Effector memory CD4-positive, alpha-beta T cell (primary cell): Measurements from ENCODE around the gene NOS1AP.

Source experiments
- DNase-seq, 3 donors: peaks; one replicate each; pipeline ENCODE4 v3.0.0-alpha.2; 2020
- H3K27ac ChIP-seq: 2 replicates; pipeline ENCODE4 v1.7.0; 2013; ENCODE audit warnings: mild to moderate bottlenecking, low read length, moderate library complexity; ENCODE audit not compliant: insufficient read depth, poor library complexity, severe bottlenecking
- H3K27me3 ChIP-seq: replicated peaks from 2 replicates; pipeline ENCODE4 v1.7.0; 2013; ENCODE audit warnings: mild to moderate bottlenecking, low read length; ENCODE audit not compliant: insufficient read depth, control insufficient read depth, poor library complexity, severe bottlenecking
- H3K36me3 ChIP-seq: 2 replicates; pipeline ENCODE4 v1.7.0; 2013; ENCODE audit warnings: mild to moderate bottlenecking, low read length, moderate library complexity; ENCODE audit not compliant: control insufficient read depth, insufficient read depth
- H3K4me1 ChIP-seq: 2 replicates; pipeline ENCODE4 v1.7.0; 2013; ENCODE audit warnings: low read length, mild to moderate bottlenecking; ENCODE audit not compliant: control insufficient read depth, insufficient read depth, poor library complexity, severe bottlenecking
- H3K4me3 ChIP-seq: 2 replicates; pipeline ENCODE4 v1.7.0; 2013; ENCODE audit warnings: low read length, low read depth, mild to moderate bottlenecking; ENCODE audit not compliant: insufficient read depth, poor library complexity, severe bottlenecking
- H3K9me3 ChIP-seq: 2 replicates; pipeline ENCODE4 v1.7.0; 2013; ENCODE audit warnings: mild to moderate bottlenecking, low read length, moderate library complexity; ENCODE audit not compliant: control insufficient read depth

NOS1AP gene

DNA sequence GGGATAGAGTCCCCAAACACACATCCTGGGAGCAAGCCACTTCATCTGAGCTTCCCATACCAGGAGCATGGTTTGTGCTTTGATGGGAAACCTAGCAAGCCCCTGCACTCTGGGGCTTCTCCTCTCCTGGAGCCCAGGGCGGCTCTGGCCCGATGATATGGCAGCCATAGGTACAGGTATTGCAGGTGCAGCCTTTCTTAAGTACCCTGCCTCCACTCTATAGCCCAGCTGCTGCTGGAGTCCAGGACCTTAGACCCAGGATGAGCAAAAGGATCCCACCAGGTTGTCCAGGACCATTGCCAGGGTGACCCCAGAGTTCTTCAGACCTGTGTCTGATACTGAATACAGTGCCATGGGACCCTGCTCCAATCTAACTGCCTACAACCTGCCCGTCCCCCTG is 316.2 kb downstream of the NOS1AP start:
- Histone ChIP-seq H3K27ac (no peak overlapping the region), H3K36me3 (no peaks in the 10 kb centered on the region), H3K4me3 (no peak overlapping the region), H3K9me3 (no peaks in the 10 kb centered on the region), H3K27me3 (no peaks in the 10 kb centered on the region), H3K4me1 (no peaks in the 10 kb centered on the region)
- DNase-seq: no peak

DNA sequence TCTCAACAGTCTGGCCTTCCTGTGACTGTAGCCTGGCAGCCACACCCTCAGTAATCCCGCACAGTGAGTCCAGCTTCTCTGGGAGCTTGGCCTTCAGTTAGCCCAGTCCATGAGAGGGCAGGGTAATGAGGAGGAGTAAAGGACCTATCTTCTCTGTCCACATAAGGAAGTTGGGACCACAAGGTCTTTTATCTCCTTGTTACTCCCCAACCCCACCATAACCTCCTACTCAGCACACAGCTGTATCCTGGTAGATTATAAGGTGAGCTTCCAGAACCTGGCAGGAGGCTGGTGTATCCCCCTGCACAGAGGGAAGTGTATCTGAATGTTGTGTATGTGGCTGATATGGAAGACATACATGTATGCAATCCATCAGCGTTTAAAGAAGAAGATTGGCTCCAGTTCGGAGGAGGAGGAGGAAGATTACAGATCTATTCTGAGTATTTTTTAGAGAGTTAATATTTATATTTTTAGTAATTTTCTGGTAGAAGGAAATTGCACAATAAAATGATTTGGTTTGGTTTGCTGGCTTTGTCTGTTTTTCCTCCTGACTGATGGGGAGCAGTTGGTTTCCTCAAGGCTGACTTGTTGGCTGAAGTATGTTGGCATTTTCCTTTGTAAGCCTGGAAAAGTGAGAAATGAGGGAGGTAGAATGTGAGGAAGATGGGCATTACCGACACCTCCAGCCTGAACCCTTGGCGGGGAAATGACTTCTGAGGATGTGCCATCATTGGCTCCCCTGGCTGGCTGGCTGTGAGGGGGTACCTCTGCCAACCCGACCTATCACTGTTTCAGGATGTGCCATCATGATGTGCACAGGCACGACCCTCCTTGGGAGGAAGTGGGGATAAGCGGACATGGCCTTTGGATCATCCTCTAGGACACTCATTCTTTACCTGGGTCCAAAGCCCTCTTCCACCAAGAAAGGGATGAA is 317.1 kb downstream of the NOS1AP start:
- no peak overlapping the region for H3K27ac ChIP-seq
- H3K9me3 ChIP-seq: no peaks in the 10 kb centered on the region
- no peak for DNase-seq
- no peaks in the 10 kb centered on the region for H3K27me3 ChIP-seq
- H3K36me3 ChIP-seq: no peaks in the 10 kb centered on the region
- H3K4me3 ChIP-seq: no peak overlapping the region
- no peaks in the 10 kb centered on the region for H3K4me1 ChIP-seq

DNA sequence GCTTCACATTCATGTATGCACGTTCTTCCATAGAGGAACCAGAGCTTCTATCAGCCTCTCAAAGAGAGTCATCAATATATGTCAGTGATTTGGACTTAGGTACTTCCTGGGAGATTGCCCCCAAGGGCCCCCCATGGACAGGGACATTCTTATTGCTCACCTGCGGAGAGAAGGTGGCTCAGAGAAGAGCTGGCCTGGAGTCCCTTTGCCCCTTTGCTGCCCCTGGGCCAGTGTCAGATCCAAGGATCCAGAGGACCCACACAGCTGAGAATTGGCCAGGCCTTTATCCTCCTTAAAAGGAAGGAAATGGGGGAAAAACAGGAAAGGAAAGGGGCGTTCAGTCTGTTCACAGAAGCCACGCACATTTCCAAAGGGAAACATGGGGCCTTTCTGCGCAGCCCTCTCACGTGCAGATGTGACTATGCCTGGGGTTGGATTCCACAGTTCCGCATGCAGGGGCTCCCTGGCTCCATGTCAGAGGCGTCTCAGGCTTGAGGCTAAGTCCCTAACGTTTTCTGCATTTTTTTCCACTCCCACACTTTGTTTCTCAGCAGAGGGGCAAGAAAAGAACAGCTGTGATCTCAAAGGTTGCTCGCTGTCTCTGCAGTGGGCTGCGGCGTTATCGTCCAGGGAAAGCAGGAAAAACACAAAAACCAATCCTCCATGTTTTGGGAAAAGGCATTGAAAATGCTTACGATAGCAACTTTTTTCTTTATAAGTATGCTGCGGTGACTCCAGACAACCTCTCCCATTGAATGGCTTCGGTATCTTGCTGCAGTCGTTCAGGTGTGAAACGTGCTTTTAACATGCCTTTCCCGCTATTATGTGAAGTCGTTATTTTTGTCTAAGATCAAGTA is 318.0 kb downstream of the NOS1AP start:
- H3K9me3 ChIP-seq: no peaks in the 10 kb centered on the region
- H3K4me3 ChIP-seq: no peak overlapping the region
- H3K27me3 ChIP-seq: no peaks in the 10 kb centered on the region
- H3K27ac ChIP-seq: no peak overlapping the region
- no peaks in the 10 kb centered on the region for H3K4me1 ChIP-seq
- DNase-seq: no peak
- H3K36me3 ChIP-seq: no peaks in the 10 kb centered on the region

DNA sequence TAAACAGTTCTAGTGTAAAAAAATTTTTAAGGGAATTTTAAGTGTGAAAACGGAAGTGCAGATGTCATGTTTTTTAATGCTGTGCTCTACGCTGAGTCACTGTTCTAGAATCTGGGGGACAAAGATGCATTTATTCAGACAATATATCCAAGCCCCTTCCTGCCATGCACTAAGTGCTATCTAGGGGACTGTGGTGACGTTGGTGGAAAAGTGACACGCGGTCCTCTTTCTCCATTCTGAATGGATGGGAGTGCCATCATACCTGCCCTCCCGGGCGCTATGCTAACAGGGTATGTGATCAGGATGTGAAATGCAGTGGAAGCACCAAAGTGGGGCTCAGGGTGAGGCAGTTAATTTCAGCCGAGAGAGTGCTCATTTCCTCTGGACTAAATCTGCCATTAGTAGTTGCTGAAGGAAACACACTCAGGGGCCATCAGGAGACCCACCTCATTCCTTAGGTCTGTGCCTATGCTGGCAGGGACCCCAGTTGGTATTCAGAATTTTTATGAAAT is 318.6 kb downstream of the NOS1AP start:
- Histone ChIP-seq H3K36me3 (no peaks in the 10 kb centered on the region), H3K4me1 (no peaks in the 10 kb centered on the region), H3K4me3 (no peak overlapping the region), H3K27me3 (no peaks in the 10 kb centered on the region), H3K9me3 (no peaks in the 10 kb centered on the region), H3K27ac (no peak overlapping the region)
- no peak for DNase-seq

DNA sequence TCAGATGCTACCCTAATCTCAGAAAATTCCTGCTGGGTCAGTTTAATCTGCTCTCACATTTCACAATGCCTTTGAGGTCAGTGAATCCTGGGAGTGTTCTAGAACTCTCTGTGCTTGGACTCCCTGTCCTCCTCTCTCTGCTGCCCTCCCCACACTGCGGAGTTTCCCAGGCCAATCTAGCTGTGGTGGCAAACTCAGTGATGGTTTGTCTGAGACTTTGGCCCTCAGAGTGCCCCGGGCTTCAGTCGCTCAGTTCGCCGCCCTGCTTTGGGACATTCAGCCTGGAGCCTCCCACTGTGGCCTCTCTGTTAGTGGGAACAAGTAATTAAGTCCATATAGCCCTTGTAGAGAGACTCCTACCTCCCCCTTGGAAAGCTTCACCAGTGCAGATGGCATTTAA is 319.1 kb downstream of the NOS1AP start:
- H3K4me1 ChIP-seq: no peaks in the 10 kb centered on the region
- no peak overlapping the region for H3K27ac ChIP-seq
- H3K27me3 ChIP-seq: no peaks in the 10 kb centered on the region
- H3K4me3 ChIP-seq: no peak overlapping the region
- H3K9me3 ChIP-seq: no peaks in the 10 kb centered on the region
- no peaks in the 10 kb centered on the region for H3K36me3 ChIP-seq
- no peak for DNase-seq

DNA sequence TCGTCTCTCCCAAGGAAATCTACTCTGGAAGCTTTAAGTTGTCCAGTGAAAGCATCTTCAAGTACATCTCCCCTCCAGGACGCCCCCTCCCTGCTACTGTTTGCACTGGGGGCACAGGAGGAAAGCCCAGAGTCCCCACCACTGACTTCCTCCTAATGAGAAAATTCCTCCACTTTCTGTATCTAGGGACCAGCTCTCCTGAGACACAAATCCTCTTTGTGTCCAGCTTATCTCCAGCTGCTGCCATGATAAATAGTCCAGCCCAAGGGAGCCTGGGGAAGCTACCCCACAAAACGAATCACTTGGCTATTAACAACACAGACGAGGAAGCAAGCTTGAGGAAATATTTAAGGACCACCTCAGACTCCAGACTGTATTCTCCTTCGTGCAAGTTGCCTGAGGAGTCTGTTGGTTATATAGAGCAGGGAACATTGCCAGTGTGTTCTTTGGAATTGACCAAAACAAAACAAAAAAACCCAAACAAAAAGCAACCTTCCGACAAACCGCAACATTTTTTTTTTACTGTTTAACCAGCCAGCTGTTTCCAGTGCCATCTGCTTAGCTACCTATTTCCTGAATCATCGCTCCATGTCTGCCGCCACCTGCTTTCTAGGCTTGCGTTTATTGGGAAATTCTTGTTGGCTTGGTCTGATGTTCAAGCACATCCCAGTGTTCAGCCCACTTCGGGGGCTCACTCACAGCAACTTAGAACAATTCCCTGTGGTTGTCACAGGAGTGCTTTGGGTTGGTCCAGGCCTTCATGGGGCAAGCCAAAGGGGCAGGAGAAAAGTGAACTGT is 319.7 kb downstream of the NOS1AP start:
- no peaks in the 10 kb centered on the region for H3K4me1 ChIP-seq
- no peaks in the 10 kb centered on the region for H3K27me3 ChIP-seq
- no peaks in the 10 kb centered on the region for H3K9me3 ChIP-seq
- no peak overlapping the region for H3K27ac ChIP-seq
- no peak for DNase-seq
- H3K36me3 ChIP-seq: no peaks in the 10 kb centered on the region
- H3K4me3 ChIP-seq: no peak overlapping the region

DNA sequence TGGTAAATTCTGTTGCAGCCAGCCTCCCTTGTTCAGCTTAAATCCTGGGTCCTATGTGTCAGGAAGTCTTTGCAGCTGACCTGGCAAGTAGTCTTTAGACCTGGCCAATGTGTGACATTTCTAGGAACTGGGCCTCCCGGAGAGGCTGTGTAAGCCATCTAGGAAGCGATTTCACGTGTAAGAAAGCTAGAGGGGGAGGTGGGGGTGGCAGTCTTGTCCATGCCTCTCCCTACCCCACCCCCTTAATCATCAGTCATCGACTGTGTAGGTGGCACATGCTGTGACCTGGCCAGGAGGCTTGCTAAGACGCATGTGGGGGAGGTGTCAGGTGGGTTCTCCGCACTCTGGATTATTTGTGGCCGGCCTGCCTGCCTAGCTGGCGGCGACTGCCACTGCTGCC is 320.5 kb downstream of the NOS1AP start:
- no peaks in the 10 kb centered on the region for H3K9me3 ChIP-seq
- no peak for DNase-seq

DNA sequence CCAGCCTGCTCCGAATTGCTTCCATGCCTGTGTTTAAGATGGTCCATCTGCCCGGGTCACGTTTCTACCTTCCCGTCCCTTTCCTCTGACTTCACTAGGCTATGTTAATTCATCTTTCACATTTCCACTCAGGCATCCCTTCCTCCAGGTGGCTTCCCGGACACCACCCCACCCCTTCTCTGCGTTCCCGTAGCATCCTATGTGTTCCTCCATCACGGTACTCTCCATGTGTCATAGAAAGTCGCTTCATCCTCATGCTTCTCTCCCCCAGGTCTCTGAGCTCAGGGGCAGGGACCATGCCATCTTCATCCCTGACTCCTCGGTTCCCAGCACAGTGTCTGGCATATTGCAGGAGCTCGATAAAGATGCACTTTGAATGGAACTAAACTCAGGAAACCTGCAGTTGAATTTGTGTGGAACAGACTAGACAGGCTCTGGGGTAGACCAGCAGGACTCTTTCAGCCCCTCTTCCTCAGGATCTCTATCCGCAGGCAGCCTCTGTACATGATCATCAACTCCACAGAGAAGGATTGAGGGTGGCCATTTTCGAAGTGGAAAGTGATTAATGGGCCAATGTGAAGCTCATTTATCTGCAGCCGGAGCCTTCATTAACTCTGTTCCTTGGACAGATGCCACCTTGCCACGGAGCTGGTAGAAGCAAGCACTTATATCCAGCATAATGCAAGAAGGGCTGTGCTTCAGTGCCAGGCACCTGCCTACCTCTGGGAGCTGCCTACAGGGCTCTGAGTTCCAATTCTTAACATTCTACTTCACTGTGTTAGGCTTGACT is 321.1 kb downstream of the NOS1AP start:
- Histone ChIP-seq H3K36me3 (no peaks in the 10 kb centered on the region), H3K4me1 (no peaks in the 10 kb centered on the region), H3K4me3 (no peak overlapping the region), H3K27me3 (no peaks in the 10 kb centered on the region), H3K27ac (no peak overlapping the region), H3K9me3 (no peaks in the 10 kb centered on the region)
- no peak for DNase-seq

More for the DNA sequence above, 320.5 kb downstream of the NOS1AP start:
- no peaks in the 10 kb centered on the region for H3K4me1 ChIP-seq
- no peak overlapping the region for H3K4me3 ChIP-seq
- H3K27ac ChIP-seq: no peak overlapping the region
- no peaks in the 10 kb centered on the region for H3K36me3 ChIP-seq
- H3K27me3 ChIP-seq: no peaks in the 10 kb centered on the region
